AG08396 (cell line): ENCODE measurements around the gene RSBN1L.
"Not testable (repeated sequence)": the region's sequence is repeated elsewhere in the genome, so short reads cannot be mapped to it uniquely, and the experiment has no call there.

Experiments
- DNase-seq: peaks from one replicate; pipeline ENCODE4 v3.0.0; 2012; ENCODE audit warnings: low spot score, mixed read lengths

Gene RSBN1L

DNA sequence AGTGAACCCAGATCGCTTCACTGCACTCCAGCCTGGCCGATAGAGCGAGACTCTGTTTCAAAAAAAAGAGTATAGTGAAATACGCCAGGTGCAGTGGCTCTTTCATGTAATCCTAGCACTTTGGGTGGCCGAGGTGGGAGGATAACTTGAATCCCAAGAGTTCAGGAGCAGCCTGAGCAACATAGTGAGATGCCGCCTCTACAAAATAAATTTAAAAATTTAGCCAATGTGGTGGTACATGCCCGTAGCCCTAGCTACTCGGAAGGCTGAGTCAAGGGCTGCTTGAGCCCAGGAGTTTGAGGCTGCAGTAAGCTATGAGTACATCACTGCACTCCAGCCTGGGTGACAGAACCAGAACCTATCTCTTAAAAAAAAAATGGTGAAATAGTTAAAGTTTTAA is 74.1 kb downstream of the RSBN1L start:
- no peak for DNase-seq

DNA sequence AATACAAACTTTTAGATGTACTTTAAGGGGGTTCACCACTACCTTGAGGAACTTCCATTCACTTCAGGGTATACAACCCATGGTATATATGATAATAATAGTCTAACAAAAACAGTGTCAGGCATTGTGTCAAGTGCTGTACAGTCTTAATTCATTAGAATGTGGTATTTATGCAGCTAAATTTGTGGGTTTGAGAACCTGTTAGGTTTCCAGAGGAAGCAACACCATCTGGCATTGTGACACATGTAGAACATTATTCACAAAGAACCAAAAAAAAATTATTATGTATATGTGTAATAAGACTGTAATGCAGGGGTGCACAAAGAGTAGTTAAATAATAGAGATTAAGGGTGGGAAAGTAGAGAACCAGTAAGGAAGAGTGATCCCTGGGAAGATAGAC is 75.6 kb downstream of the RSBN1L start:
- DNase-seq, result no peak

GRCh38 chr7:77778535-77778934 is 82.3 kb downstream of the RSBN1L start:
- no peak for DNase-seq

GRCh38 chr7:77782383-77782782 is 86.1 kb downstream of the RSBN1L start:
- no peak for DNase-seq

- DNase-seq, result no peak
Observed at GRCh38 chr7:77783111-77783510, 86.9 kb downstream of the RSBN1L start.

DNA sequence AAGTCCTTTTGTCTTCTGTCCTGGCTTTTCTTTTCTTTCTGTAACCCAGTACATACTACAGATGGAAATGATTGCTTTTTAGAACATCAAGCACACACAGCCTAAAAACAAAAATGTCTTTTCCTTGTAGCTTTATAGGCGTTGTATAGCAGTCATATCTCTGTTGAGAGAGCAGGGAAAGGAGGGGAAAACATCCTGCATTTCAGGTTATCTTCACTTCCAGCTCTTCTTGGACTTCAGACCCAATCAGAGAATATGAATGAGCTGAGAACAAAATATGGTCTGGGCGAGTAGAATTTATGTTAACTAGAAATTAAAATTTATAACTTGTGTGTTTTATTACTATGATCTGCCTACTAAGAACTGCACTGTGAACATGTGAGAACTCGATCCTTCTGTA is 87.3 kb downstream of the RSBN1L start:
- no peak for DNase-seq

- DNase-seq, result not testable (repeated sequence)
Observed at GRCh38 chr7:77784426-77784825, 88.2 kb downstream of the RSBN1L start.

- no peak for DNase-seq
Observed at GRCh38 chr7:77786018-77786417, 89.8 kb downstream of the RSBN1L start.

GRCh38 chr7:77786741-77787140 is 90.5 kb downstream of the RSBN1L start:
- no peak for DNase-seq

- no peak for DNase-seq
Observed at GRCh38 chr7:77788327-77788902, 92.2 kb downstream of the RSBN1L start.

DNA sequence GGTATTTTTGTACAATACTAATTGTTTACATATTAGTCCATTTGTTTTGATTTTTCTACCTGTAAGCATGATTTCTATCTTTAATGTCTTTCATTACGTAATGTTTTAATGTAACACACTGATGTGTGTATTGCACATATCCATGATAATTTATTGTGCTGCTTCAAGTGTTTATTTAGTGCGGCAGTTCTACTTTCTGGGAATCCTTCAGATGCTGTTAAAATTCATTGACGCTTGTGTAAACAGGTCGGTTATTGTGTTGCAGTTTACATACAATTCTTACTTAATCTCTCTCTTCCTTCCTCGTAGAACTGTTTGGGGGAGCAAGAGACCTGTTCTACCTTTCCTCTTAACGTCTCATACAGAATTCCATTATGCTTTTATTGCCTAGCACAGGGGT is 95.1 kb downstream of the RSBN1L start:
- no peak for DNase-seq

- no peak for DNase-seq
Observed at GRCh38 chr7:77791956-77792355, 95.7 kb downstream of the RSBN1L start.

DNA sequence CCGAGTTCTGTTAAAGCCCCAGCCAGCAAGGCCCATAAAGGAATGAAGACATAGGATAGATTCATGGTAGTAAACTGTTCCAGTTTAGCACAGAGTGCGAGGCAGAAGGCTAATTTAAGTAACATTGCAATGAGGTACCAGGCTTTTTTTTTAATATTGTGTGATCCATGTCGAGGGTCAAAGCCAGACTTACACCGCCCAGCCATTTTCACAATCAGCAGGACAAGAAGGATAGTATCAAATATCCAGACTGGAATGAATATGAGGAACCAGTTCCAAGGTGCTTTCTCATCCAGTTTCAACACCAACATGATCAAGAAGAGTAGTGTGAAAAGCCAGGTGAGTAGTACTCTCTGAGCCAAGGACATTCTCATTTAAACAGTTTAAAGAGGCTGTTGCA is 97.7 kb downstream of the RSBN1L start:
- no peak for DNase-seq

GRCh38 chr7:77796109-77796508 is 99.8 kb downstream of the RSBN1L start:
- DNase-seq, result no peak

GRCh38 chr7:77796960-77797359 is 100.7 kb downstream of the RSBN1L start:
- no peak for DNase-seq

DNA sequence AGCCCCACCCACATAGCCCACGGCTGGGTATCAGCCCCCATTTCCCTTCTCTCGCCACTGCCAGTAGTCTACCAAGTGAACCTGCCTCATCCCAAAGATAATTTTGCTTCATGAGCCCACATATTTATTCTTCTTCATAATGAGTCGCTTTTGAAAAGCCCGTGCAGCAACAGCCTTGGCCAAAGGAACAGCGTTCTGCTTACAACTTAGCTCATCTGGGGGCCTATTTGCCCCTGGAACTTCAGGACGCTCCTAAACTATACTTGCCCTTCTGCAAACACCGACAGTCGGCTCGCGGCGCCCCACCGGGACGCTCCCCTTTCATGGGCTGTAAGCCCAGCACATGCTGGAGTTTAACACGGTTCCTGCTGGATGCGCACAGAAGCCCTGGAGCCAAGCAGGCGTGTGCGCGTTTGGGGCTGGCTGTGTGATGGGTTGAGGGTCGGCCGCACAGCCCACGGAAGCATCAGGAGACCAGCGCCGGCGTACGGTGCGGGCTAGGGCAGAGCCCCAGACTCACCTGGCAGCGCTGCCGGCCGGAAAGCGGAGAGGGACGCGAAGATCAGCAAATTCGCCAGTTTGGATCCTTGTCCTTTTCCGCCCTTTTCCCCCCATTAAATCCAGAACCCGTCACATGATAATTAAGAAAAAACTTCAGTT is 101.6 kb downstream of the RSBN1L start:
- no peak for DNase-seq

DNA sequence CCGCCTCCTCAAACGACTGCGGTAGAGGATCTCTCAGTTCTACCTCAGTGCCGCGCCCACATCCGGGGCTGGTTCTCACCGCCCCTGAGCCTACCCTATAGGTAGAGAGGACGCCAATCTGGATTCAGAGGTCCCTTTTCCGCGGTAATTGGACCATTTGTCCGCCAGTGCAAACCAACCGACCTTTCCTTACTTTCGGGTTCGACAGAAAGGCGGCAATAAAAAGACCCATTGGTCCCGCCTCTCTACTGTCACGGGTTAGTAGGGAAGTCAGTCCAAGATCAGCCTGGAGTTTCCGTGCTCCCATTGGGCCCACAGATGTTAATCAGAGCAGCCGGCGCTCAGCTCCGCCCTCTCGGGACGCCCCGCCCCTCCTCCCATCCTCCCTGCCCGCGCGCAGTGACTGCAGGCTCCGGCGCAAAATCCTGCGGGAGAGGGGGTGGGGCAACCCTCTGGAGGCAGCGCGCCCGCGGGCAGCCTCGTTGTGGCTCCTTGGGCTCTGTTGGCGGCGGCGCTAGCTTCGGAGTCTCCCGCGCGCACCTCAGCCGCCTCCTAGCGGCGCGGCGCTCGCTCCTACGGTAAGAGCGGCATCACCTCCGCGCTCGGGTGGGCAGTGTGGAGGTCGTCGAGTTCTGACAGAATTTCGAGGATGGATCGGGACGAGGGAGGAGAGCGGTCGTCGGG is 102.3 kb downstream of the RSBN1L start, which contains the start of the genes PHTF2 and TMEM60:
PHTF2 (plus strand) TSS at position 380 of the 684 bp plus-strand sequence.
TMEM60 (minus strand) TSS at position 41 of the 684 bp plus-strand sequence. CDS start 4,061 bp downstream, outside the sequence.
- DNase-seq, result peak; percentile 96

- DNase-seq, result peak; percentile 33
Observed at GRCh38 chr7:77799078-77799964, 103.1 kb downstream of the RSBN1L start.

- DNase-seq, result no peak
Observed at GRCh38 chr7:77800158-77800557, 103.9 kb downstream of the RSBN1L start.

DNA sequence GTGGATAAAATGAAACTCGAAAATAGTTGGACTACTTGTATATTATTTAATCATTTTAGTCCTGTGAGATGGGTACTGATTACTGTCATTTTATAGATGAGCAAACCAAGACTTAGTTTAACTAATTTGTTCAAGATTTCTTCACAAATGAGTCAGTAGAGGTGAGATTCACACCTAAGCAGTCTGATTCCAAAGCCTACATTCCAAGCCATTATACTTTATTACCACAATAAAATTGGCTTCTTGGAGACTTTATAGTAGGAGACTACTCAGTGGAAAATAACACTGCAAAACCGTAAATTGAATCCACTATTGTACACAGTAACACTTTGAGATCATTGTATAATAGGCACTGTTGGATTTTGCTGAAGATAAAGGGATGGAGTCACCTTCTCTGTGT is 104.5 kb downstream of the RSBN1L start:
- no peak for DNase-seq

- no peak for DNase-seq
Observed at GRCh38 chr7:77802557-77803405, 106.5 kb downstream of the RSBN1L start.
